DND-41 (cell line): ENCODE data around the gene RNF175.

Experiments used
- CTCF ChIP-seq: IDR thresholded peaks from 2 replicates; pipeline ENCODE4 v1.5.1; 2012; ENCODE audit warnings: borderline replicate concordance, low read length, moderate library complexity, mild to moderate bottlenecking; ENCODE audit not compliant: poor library complexity, severe bottlenecking; ENCODE audit errors: extremely low read depth
- EZH2 ChIP-seq: IDR thresholded peaks from 3 replicates; pipeline ENCODE4 v1.6.1; 2012; ENCODE audit warnings: borderline replicate concordance, low read depth, mild to moderate bottlenecking, moderate library complexity, low read length, inconsistent platforms; ENCODE audit not compliant: severe bottlenecking

DNA sequence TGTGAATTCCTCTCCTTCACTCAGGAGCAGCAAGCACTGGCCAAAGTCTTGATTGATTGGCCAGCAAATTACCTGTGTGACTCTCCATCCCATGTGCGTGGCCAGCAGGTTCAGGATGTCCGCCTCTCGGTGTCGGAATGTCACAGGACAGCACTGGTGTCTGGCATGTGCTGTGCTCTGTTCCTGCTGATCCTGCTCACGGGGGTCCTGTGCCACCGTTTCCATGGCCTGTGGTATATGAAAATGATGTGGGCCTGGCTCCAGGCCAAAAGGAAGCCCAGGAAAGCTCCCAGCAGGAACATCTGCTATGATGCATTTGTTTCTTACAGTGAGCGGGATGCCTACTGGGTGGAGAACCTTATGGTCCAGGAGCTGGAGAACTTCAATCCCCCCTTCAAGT, 55.3 kb downstream of the RNF175 start:
- TF ChIP-seq CTCF (no peak), EZH2 (no peak)
